Caco-2 (cell line): ENCODE results near the gene TLCD1. TPM values are rescaled to one million over a fixed set of nuclear protein-coding genes. Genes with fewer than 3 reads are reported as not detected.

Experiments used
- BruUV-seq: library from RNA; stranded (reverse); fragments of 400-500 nt; replicated peaks from 2 replicates; lab custom pipeline; 2021; lab: Mats Ljungman, UMichigan
- CTCF ChIA-PET: fragments of 300-600 bp; sonication (Branson Sonifier 250); formaldehyde crosslinking; loops from one replicate; lab custom pipeline; 2022; ENCODE audit warnings: antibody characterized with exemption; lab: Charles Lee
- POLR2A ChIA-PET: fragments of 300-600 bp; sonication (Branson Sonifier 250); formaldehyde crosslinking; loops from one replicate; lab custom pipeline; 2022; ENCODE audit warnings: antibody characterized with exemption; lab: Charles Lee
- DNase-seq, 2 experiments: peaks; one replicate each; pipeline versions ENCODE4 v3.0.0 to v3.0.0-alpha.2; 2020 to 2022
- H3K27me3 ChIP-seq: replicated peaks from 2 replicates; pipeline ENCODE4 v1.6.0; 2011; ENCODE audit warnings: low read length; ENCODE audit not compliant: control insufficient read depth, insufficient read depth
- H3K36me3 ChIP-seq: 2 replicates; pipeline ENCODE4 v1.5.1; 2011; ENCODE audit warnings: low read length; ENCODE audit not compliant: control insufficient read depth, insufficient read depth
- H3K4me1 ChIP-seq: fragments of 250-450 bp; sonication (Bioruptor Pico); 2 replicates; pipeline ENCODE4 v1.5.1; 2020; ENCODE audit warnings: mild to moderate bottlenecking
- H3K4me3 ChIP-seq: 2 replicates; pipeline ENCODE4 v1.5.1; 2011; ENCODE audit warnings: low read depth, mild to moderate bottlenecking, control low read depth, low read length
- H3K9me3 ChIP-seq: fragments of 250-450 bp; sonication (Bioruptor Pico); 2 replicates; pipeline ENCODE4 v1.5.1; 2020; ENCODE audit warnings: mild to moderate bottlenecking, moderate library complexity
- H3K27ac Mint-ChIP-seq: one replicate; pipeline ENCODE4 v1.8.0; 2022; ENCODE audit warnings: mixed read lengths; ENCODE audit not compliant: unreplicated experiment
- H3K27me3 Mint-ChIP-seq: one replicate; pipeline ENCODE4 v1.8.0; 2022; ENCODE audit warnings: mixed read lengths; ENCODE audit not compliant: insufficient read depth, unreplicated experiment
- H3K36me3 Mint-ChIP-seq: one replicate; pipeline ENCODE4 v1.8.0; 2022; ENCODE audit warnings: mild to moderate bottlenecking, mixed read lengths; ENCODE audit not compliant: insufficient read depth, unreplicated experiment
- H3K4me1 Mint-ChIP-seq: one replicate; pipeline ENCODE4 v1.8.0; 2022; ENCODE audit warnings: low read depth, mixed read lengths; ENCODE audit not compliant: unreplicated experiment
- H3K4me3 Mint-ChIP-seq: one replicate; pipeline ENCODE4 v1.8.0; 2022; ENCODE audit warnings: mild to moderate bottlenecking, moderate library complexity, mixed read lengths; ENCODE audit not compliant: unreplicated experiment
- H3K9me3 Mint-ChIP-seq: one replicate; pipeline ENCODE4 v1.8.0; 2022; ENCODE audit warnings: mixed read lengths; ENCODE audit not compliant: unreplicated experiment
- CTCF ChIP-seq, 2 experiments: fragments of 200-600 bp in 1 of 2; IDR thresholded peaks; 1 replicate in 1 of 2; 2 replicates in 1 of 2; pipeline versions ENCODE4 v1.5.1 to v1.8.0; 2011 to 2022; ENCODE audit warnings: antibody characterized with exemption in 1 of 2, control low read depth in 1 of 2, inconsistent platforms in 1 of 2, low read depth in 1 of 2, low read length in 1 of 2, mild to moderate bottlenecking in 1 of 2, moderate library complexity in 1 of 2; ENCODE audit not compliant: insufficient read depth in 1 of 2, severe bottlenecking in 1 of 2, unreplicated experiment in 1 of 2
- intact Hi-C: fragments of 100-400 bp; cut with micrococcal nuclease; formaldehyde crosslinking; loops from one replicate; pipeline ENCODE4 v1.10.0; 2022; ENCODE audit not compliant: unreplicated experiment
- total RNA-seq: library from RNA; stranded (reverse); gene quantifications from 2 replicates; pipeline ENCODE4 v1.2.3, GENCODE V29; 2022

Gene TLCD1
- total RNA-seq, 1 experiment from 2014 or later, result 37.9 TPM

- CTCF ChIA-PET, result interaction anchor here (1.8 to 3.5 kb wide), 2 partner anchors 11 to 34 kb away, joined by 5 to 69 read pairs; partner anchors contain the start of genes NEK8 and TLCD1
- peaks cover 63% of the 10 kb centered on the region for H3K36me3 Mint-ChIP-seq
- no peaks in the 10 kb centered on the region for H3K4me1 ChIP-seq
- TF ChIP-seq CTCF (IDR thresholded peaks at IDR 0.05; ENCODE audit: insufficient read depth in 1 of 2, low read depth in 1 of 2, low read length in 1 of 2, severe bottlenecking in 1 of 2, unreplicated experiment in 1 of 2), result no peak
- BruUV-seq, result no TSS peak
- H3K4me1 Mint-ChIP-seq, result no peaks in the 10 kb centered on the region
- intact Hi-C loops, result no loop called here
- no peak overlapping the region for H3K4me3 ChIP-seq
- no peaks in the 10 kb centered on the region for H3K9me3 ChIP-seq
- DNase-seq, result no peak
- H3K9me3 Mint-ChIP-seq, result no peaks in the 10 kb centered on the region
- H3K4me3 Mint-ChIP-seq, result no peak overlapping the region
- H3K36me3 ChIP-seq, result peaks cover 3% of the 10 kb centered on the region
- H3K27me3 ChIP-seq, result no peaks in the 10 kb centered on the region
- POLR2A ChIA-PET, result no interaction called here
- H3K27ac Mint-ChIP-seq, result no peak overlapping the region
- H3K27me3 Mint-ChIP-seq, result no peaks in the 10 kb centered on the region
Measured at GRCh38 chr17:28760601-28761562, 34.8 kb upstream of the TLCD1 start.

DNA sequence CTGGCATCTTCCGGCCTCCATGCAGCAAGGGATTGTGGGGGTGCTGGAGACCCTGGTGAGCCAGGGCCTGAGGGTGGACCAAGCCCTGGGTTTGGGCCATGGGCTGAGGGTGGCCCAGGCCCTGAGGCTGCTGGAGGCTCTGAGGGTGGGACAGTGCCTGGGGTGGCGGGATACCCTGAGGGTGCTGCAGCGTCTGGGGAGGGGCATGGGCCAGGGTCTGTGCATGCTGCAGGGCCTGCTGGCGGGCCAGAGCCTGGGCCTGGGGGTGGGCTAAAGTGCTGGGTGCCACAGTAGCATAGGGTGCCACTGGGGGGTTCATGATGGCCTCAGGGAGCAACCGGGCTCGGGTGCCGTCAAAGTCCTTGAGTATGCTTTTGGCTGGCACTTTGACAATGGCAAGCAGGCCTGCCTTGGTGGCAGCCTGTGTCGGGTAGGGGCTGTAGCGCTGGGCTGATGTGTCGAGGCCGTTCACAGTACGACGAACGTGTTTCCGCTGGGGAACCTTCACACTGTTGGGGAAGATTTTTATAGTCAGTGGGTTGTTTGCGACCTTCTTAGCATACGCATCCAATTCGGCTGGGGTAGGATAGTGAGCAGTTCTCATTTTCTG is 33.3 kb upstream of the TLCD1 start:
- no peaks in the 10 kb centered on the region for H3K9me3 ChIP-seq
- no peaks in the 10 kb centered on the region for H3K27me3 ChIP-seq
- Mint-ChIP-seq H3K9me3 (no peaks in the 10 kb centered on the region), H3K4me3 (no peak overlapping the region), H3K36me3 (peaks cover 66% of the 10 kb centered on the region), H3K4me1 (no peaks in the 10 kb centered on the region), H3K27me3 (no peaks in the 10 kb centered on the region), H3K27ac (no peak overlapping the region)
- H3K36me3 ChIP-seq, result peaks cover 3% of the 10 kb centered on the region
- no peak for TF ChIP-seq CTCF (IDR thresholded peaks at IDR 0.05; ENCODE audit: insufficient read depth in 1 of 2, low read depth in 1 of 2, low read length in 1 of 2, severe bottlenecking in 1 of 2, unreplicated experiment in 1 of 2)
- H3K4me1 ChIP-seq, result no peaks in the 10 kb centered on the region
- POLR2A ChIA-PET, result no interaction called here
- CTCF ChIA-PET, result no interaction called here
- BruUV-seq, result no TSS peak
- no peak for DNase-seq
- no peak overlapping the region for H3K4me3 ChIP-seq
- intact Hi-C loops, result no loop called here

- BruUV-seq, result no TSS peak
- H3K36me3 ChIP-seq, result peaks cover 3% of the 10 kb centered on the region
- no peak overlapping the region for H3K4me3 Mint-ChIP-seq
- no peaks in the 10 kb centered on the region for H3K9me3 ChIP-seq
- peaks cover 66% of the 10 kb centered on the region for H3K36me3 Mint-ChIP-seq
- CTCF ChIA-PET, result interaction anchor here (0.8 kb wide), 1 partner anchor 9 kb away, joined by 3 read pairs; no protein-coding TSS in a partner anchor
- H3K27me3 ChIP-seq, result no peaks in the 10 kb centered on the region
- no peaks in the 10 kb centered on the region for H3K4me1 Mint-ChIP-seq
- POLR2A ChIA-PET, result no interaction called here
- peak overlapping the region; percentile 5 for H3K27ac Mint-ChIP-seq
- no peak overlapping the region for H3K4me3 ChIP-seq
- DNase-seq, result no peak
- no peaks in the 10 kb centered on the region for H3K4me1 ChIP-seq
- intact Hi-C loops, result no loop called here
- TF ChIP-seq CTCF (IDR thresholded peaks at IDR 0.05; ENCODE audit: insufficient read depth in 1 of 2, low read depth in 1 of 2, low read length in 1 of 2, severe bottlenecking in 1 of 2, unreplicated experiment in 1 of 2), result no peak
- no peaks in the 10 kb centered on the region for H3K27me3 Mint-ChIP-seq
- H3K9me3 Mint-ChIP-seq, result no peaks in the 10 kb centered on the region
Measured at GRCh38 chr17:28758411-28759121, 32.5 kb upstream of the TLCD1 start.
